DMS 273 (cell line): Measurements from ENCODE around the gene NUP62.

Experiments
- DNase-seq: peaks from one replicate; lab custom pipeline; 2025; ENCODE audit not compliant: unreplicated experiment; lab: John Stamatoyannopoulos, UW

Gene NUP62

GRCh38 chr19:49906879-49907564 lies 22.3 kb downstream of the NUP62 start:
- DNase-seq: no peak

- no peak for DNase-seq
Observed at GRCh38 chr19:49904136-49904535, 25.2 kb downstream of the NUP62 start.

- no peak for DNase-seq
Observed at GRCh38 chr19:49896863-49897621, 32.3 kb downstream of the NUP62 start, which contains the start of gene IL4I1. TSS of gene IL4I1 (minus strand) at chr19:49896887. CDS start at chr19:49896160, 727 bp downstream.

GRCh38 chr19:49895566-49896297 lies 33.6 kb downstream of the NUP62 start:
- no peak for DNase-seq

- DNase-seq: no peak
Observed at GRCh38 chr19:49894879-49895565, 34.3 kb downstream of the NUP62 start.

GRCh38 chr19:49894011-49894664 lies 35.2 kb downstream of the NUP62 start:
- DNase-seq: no peak

- no peak for DNase-seq
Observed at GRCh38 chr19:49892716-49893115, 36.6 kb downstream of the NUP62 start.

GRCh38 chr19:49891393-49891792 lies 37.9 kb downstream of the NUP62 start:
- no peak for DNase-seq

- DNase-seq: peak; percentile 66
Observed at GRCh38 chr19:49890349-49891311, 38.7 kb downstream of the NUP62 start.

- peak; percentile 84 for DNase-seq
Observed at GRCh38 chr19:49889687-49890348, 39.5 kb downstream of the NUP62 start.

- DNase-seq: peak; percentile 83
Observed at GRCh38 chr19:49889038-49889686, 40.1 kb downstream of the NUP62 start.

GRCh38 chr19:49888510-49888824 lies 40.8 kb downstream of the NUP62 start:
- no peak for DNase-seq

- DNase-seq: no peak
Observed at GRCh38 chr19:49887665-49888509, 41.4 kb downstream of the NUP62 start.

- DNase-seq: peak; percentile 31
Observed at GRCh38 chr19:49887037-49887664, 42.2 kb downstream of the NUP62 start.

GRCh38 chr19:49884760-49885159 lies 44.5 kb downstream of the NUP62 start:
- no peak for DNase-seq

- DNase-seq: no peak
Observed at GRCh38 chr19:49884109-49884508, 45.2 kb downstream of the NUP62 start.

GRCh38 chr19:49883094-49883493 lies 46.2 kb downstream of the NUP62 start:
- DNase-seq: no peak
